DOHH2 (cell line): ENCODE measurements around the gene ATP11A.

Source experiments
- EZH2phosphoT487 ChIP-seq: fragments of 200-600 bp; sonication (generic); IDR thresholded peaks from 2 replicates; pipeline ENCODE4 v1.6.1; 2017; ENCODE audit warnings: borderline replicate concordance, mild to moderate bottlenecking, antibody characterized with exemption, low read length, moderate library complexity, mixed read lengths
- TF ChIP-seq, protein P1 (sequence below): fragments of 200-600 bp; sonication (generic); IDR thresholded peaks from one replicate; pipeline ENCODE4 v1.5.1; 2014; ENCODE audit warnings: antibody characterized with exemption, mild to moderate bottlenecking, low read depth, low read length; ENCODE audit not compliant: poor library complexity, severe bottlenecking

DNA sequence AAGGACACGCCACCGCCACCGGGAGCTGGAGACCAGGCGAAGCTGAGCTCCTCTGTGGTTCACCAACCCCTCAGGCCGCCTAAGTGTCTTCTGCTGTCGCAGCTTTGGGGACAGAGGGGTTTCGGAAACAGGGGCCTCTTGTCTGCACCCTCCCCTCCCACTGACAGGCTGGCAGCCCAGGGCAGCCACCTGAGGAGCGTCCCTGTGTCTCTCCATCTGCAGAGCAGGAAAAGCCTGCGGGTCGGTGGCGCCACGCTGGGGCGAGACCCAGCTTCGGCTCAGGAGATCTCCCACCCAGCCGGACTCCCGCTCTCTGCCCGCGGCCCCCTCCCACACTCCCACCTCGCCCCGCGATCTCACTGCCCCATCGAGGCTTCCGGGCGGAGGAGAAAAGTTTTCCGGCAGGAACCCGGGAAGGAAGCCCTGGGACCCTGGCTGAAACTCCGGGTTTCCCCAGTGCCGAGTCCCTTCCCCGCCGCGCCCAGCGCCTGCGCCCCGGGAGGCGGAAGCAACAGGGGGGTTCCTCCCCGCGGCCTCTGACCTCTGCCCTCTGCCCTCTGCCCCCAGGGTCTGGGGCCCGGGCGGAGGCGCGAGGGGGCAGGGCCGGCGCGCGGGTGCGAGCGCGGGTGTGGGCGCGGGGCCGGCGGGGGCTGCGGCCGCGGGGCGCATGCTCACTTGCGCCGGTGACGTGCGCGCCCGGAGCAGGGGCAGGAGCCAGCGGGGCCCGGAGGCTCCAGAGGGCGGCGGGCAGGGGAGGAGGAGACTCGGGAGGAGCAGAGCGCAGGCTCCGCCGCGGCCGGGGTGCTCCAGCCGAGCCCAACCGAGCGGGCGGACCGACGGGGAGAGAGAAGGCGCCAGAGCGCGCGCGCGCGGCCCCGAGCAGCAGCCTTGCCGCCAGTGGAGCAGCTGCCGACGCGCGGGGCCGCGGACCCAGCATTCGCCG, at the start of gene ATP11A:
- TF ChIP-seq, protein P1, sequence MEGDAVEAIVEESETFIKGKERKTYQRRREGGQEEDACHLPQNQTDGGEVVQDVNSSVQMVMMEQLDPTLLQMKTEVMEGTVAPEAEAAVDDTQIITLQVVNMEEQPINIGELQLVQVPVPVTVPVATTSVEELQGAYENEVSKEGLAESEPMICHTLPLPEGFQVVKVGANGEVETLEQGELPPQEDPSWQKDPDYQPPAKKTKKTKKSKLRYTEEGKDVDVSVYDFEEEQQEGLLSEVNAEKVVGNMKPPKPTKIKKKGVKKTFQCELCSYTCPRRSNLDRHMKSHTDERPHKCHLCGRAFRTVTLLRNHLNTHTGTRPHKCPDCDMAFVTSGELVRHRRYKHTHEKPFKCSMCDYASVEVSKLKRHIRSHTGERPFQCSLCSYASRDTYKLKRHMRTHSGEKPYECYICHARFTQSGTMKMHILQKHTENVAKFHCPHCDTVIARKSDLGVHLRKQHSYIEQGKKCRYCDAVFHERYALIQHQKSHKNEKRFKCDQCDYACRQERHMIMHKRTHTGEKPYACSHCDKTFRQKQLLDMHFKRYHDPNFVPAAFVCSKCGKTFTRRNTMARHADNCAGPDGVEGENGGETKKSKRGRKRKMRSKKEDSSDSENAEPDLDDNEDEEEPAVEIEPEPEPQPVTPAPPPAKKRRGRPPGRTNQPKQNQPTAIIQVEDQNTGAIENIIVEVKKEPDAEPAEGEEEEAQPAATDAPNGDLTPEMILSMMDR, result no peak
- no peak for TF ChIP-seq EZH2phosphoT487
